PC-3 (cell line): Measurements from ENCODE around the gene HSD3B2.

Experiments
- CTCF ChIP-seq: fragments of 300-600 bp; sonication (generic); conservative IDR thresholded peaks from 2 replicates; pipeline ENCODE4 v1.5.1; 2017; ENCODE audit warnings: antibody characterized with exemption, low read depth, mild to moderate bottlenecking, low read length
- EZH2 ChIP-seq: fragments of 300-600 bp; sonication (generic); IDR thresholded peaks from one replicate; pipeline ENCODE4 v1.6.1; 2017; ENCODE audit warnings: antibody characterized with exemption, mild to moderate bottlenecking, low read length; ENCODE audit not compliant: unreplicated experiment
- EZH2phosphoT487 ChIP-seq: fragments of 300-600 bp; sonication (generic); IDR thresholded peaks from 2 replicates; pipeline ENCODE4 v1.6.1; 2018; ENCODE audit warnings: mild to moderate bottlenecking, antibody characterized with exemption, low read length, borderline replicate concordance

- TF ChIP-seq EZH2phosphoT487 (no peak), CTCF (no peak), EZH2 (no peak)
These were observed 48.6 kb downstream of the HSD3B2 start for GRCh38 chr1:119463569-119463968.
